GM21526 (cell line): Measurements from ENCODE around the gene PUM2.
A peak's percentile ranks its signal among the peaks of the same experiment; 100 is the strongest.
"Not testable (repeated sequence)": the region's sequence is repeated elsewhere in the genome, so short reads cannot be mapped to it uniquely, and the experiment has no call there.

Experiments used
- ATAC-seq: cut with Tn5 transposase; IDR thresholded peaks from one replicate; pipeline ENCODE4 v1.9.1; 2021; ENCODE audit warnings: moderate library complexity; ENCODE audit not compliant: unreplicated experiment, low FRiP score

PUM2 gene

DNA sequence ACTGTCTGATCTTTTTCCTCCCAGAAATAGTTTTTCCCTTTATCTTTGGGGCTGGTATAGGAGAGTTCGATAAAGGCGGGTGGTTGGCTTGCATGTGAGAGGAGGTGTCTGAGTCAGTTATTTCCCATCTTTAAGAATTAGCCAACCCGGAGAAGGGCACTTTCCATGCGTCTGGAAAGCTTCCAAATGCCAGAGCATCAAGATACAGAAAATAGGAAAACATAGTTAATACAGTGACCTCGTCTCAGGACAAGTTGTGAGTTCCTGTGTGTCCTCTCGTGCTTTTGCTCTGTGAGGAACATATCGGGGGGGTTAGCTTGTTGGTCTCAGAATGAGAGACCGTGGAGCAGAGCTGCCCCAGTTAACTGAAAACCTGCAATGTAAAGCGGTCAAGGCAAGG is 18.7 kb upstream of the PUM2 start:
- no peak for ATAC-seq

DNA sequence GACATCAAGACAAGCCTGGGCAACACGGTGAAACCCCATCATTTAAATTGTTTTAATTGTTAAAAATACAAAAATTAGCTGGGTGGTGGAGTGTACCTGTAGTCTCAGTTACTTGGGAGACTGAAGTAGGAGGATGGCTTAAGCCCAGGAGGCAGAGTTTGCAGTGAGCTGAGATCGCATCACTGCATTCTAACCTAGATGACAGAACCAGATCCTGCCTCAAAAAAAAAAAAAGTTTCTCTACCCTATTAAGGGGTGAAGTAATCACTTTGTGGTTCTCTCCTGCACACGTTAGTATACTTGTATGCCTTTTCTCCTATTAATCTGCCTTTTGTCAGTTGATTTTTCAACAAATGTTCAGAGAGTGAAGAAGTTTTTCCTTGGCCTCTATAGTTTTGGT is 18.1 kb upstream of the PUM2 start:
- no peak for ATAC-seq

- ATAC-seq, result not testable (repeated sequence)
These were observed 17.3 kb upstream of the PUM2 start for GRCh38 chr2:20367929-20368328.

GRCh38 chr2:20366672-20367116 is 16.1 kb upstream of the PUM2 start:
- no peak for ATAC-seq

DNA sequence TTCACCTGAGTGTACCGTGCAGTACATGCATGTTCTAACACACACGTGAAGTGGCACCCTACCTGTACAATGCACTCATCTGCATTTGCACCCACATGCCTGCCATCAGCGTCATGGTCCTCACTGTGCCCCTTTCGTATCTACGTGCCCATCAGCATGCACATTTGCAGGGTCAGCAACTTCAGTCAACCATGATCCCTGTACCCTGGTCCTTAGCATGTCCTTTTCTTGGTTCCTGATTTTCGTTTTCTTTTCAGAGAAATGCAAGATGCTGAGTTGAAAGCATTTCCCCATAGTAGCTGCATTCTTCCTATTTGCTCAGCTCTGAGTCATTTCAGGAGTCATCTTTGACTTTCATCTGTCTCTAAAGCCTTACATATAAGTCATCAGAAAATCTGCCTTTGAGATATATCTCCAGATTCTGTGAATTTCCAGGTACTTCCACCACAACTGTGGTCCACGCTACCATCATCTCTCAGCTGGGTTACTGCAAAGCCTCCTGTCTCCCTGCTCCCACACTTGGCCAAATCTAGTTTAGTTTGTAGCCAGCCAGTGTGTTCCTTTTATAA is 14.7 kb upstream of the PUM2 start:
- ATAC-seq, result peak; percentile 85

DNA sequence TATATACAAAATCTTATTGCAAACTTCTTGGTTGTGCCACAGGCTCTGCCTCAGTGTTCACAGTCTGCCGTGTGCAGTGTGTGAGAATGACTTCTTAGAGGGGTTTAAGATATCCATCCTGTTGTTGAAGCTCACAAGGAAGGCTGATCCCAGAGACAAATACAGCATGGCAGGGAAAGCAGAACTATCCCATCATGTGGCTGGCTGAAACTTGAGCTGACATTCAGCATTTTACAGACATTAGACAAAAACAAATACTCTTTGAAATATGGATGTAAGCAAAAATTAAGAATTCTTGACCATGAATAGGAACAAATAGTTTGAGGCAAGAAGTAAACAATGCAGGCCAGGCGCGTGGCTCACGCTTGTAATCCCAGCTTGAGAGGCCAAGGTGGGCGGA is 12.9 kb upstream of the PUM2 start:
- no peak for ATAC-seq

GRCh38 chr2:20362701-20363435 is 12.2 kb upstream of the PUM2 start:
- no peak for ATAC-seq

DNA sequence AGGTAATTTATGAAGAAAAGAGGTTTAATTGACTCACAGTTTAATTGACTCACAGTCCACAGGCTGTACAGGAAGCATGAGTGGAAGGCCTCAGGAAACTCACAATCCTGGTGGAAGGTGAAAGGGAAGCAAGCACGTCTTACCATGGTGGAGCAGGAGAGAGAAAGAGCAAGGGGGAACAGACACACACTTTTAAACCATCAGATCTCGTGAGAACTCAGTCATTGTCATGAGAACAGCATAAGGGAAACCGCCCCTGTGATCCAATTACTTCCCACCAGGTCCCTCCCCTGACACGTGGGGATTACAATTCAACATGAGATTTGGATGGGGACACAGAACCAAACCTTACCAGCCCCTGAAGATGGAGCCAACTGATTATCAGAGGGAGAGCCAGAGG is 11.2 kb upstream of the PUM2 start:
- no peak for ATAC-seq

DNA sequence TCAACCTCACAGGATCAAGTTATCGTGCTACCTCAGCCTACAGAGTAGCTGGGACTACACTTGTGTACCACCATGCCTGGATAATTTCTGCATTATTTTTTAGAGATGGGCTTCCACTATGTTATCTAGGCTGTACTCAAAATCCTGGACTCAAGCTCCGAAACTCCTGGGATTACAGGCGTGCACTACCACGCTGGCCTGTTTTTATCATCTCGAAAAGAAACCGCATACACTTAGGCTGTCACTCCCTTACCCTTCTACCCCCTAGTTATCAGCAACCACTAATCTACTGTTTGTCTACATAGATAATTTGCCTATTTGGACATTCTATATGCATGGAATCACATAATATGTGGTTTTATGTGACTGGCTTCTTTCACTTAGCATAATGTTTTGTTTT is 8.5 kb upstream of the PUM2 start:
- no peak for ATAC-seq

- no peak for ATAC-seq
These were observed 7.2 kb upstream of the PUM2 start for GRCh38 chr2:20357638-20358389.

GRCh38 chr2:20356042-20356441 is 5.4 kb upstream of the PUM2 start:
- ATAC-seq, result no peak

- ATAC-seq, result no peak
These were observed 4.5 kb upstream of the PUM2 start for GRCh38 chr2:20355131-20355530.

GRCh38 chr2:20353241-20353992 is 2.8 kb upstream of the PUM2 start:
- no peak for ATAC-seq

GRCh38 chr2:20352581-20353216 is 2.1 kb upstream of the PUM2 start:
- no peak for ATAC-seq

- no peak for ATAC-seq
These were observed 1.6 kb upstream of the PUM2 start for GRCh38 chr2:20352230-20352578.

DNA sequence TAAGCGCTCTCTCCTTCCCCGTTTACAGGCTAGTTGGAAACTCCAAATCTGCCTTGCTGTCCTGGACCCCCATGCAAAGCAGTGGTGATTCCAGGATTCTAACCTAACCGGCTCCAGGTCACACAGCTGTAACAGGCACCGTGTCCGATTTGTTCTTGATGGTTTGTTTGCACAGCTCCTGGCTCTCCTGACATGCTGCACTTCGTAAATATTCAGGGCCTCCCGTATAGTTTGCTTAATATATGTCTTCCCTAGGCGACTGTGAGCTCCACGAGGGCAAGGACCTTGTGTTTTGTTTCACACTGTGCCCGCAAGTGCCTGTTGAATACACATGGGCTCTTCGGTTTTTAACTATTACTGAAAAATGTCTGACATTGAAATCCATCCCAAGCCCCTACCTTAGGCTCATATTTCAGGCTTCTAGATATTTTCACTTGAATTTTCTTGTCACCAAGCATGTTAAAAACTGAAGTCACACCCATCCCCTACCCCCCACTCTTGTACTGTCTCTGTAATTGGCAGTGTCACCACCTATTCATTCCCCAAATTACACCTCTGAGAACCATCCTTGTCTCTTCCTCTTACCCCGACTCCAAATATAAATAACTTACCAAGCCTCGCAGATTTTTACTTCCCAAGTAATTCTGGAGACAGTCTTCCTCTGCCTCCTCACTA is 1.0 kb upstream of the PUM2 start:
- ATAC-seq, result no peak

DNA sequence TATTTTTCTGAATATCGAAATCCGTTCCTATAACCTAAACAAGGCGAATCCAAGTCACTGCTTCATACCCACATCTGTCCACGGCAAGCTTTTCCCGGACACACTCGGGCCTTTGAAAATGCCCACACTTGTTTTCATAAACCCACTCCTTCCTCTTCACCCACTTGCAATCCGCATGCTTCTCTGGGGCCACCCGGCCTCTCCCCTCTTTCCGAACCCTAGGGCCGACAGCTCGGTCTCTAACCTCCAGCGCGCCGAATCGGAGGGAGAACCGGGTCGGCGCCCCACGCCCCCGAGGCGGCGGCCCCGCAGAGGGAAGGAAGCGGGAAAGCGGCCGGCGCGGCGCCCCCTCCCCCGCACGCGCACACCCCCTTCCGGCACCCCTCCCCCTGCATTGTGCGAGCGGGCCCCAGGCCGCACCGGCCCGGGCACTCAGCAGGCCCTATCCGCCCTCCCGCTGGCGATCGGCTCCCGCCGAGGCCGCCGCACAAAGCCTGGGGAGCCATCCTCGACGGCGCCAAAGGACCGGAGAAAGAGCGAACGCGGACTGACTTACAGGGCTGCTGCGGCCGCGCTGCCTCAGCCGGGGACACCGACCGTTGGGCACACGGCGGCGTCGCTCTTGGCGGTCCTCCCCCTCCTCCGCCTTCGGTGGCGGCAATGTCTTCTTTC is 467 bp downstream of the PUM2 start:
- peak; percentile 22 for ATAC-seq

GRCh38 chr2:20349513-20349921 is 1.1 kb downstream of the PUM2 start:
- ATAC-seq, result no peak

GRCh38 chr2:20348542-20348941 is 2.1 kb downstream of the PUM2 start:
- ATAC-seq, result no peak
